GM06990 (cell line): Measurements from ENCODE around the gene CALU.

Experiments
- DNase-seq: peaks from one replicate; pipeline ENCODE4 v3.0.0-alpha.2; 2011; ENCODE audit not compliant: insufficient read length; ENCODE audit errors: extremely low read depth
- H3K27me3 ChIP-seq: replicated peaks from 2 replicates; pipeline ENCODE4 v1.6.0; 2011; ENCODE audit warnings: low read length; ENCODE audit not compliant: control insufficient read depth, insufficient read depth
- H3K36me3 ChIP-seq: 2 replicates; pipeline ENCODE4 v1.5.1; 2011; ENCODE audit warnings: low read length; ENCODE audit not compliant: control insufficient read depth, insufficient read depth
- H3K4me3 ChIP-seq: replicated peaks from 2 replicates; pipeline ENCODE4 v1.5.1; 2011; ENCODE audit warnings: low read depth, mild to moderate bottlenecking, control low read depth, low read length
- CTCF ChIP-seq: IDR thresholded peaks from 2 replicates; pipeline ENCODE4 v1.5.1; 2011; ENCODE audit warnings: low read length, control low read depth, mild to moderate bottlenecking, inconsistent platforms; ENCODE audit not compliant: insufficient read depth, poor library complexity, severe bottlenecking

Gene CALU

GRCh38 chr7:128767475-128768110, 28.4 kb downstream of the CALU start:
- no peak overlapping the region for H3K4me3 ChIP-seq
- DNase-seq: no peak
- H3K27me3 ChIP-seq: no peaks in the 10 kb centered on the region
- no peak for TF ChIP-seq CTCF
- H3K36me3 ChIP-seq: peaks cover 8% of the 10 kb centered on the region

GRCh38 chr7:128770233-128770632, 31.1 kb downstream of the CALU start:
- TF ChIP-seq CTCF: no peak
- peaks cover 14% of the 10 kb centered on the region for H3K36me3 ChIP-seq

GRCh38 chr7:128773604-128774003, 34.4 kb downstream of the CALU start:
- peaks cover 10% of the 10 kb centered on the region for H3K36me3 ChIP-seq
- no peak for TF ChIP-seq CTCF
- no peak for DNase-seq
- H3K4me3 ChIP-seq: no peak overlapping the region
- no peaks in the 10 kb centered on the region for H3K27me3 ChIP-seq

More at GRCh38 chr7:128770233-128770632, 31.1 kb downstream of the CALU start:
- DNase-seq: no peak
- H3K27me3 ChIP-seq: no peaks in the 10 kb centered on the region
- H3K4me3 ChIP-seq: no peak overlapping the region

GRCh38 chr7:128774029-128774689, 35.0 kb downstream of the CALU start:
- no peak for DNase-seq
- no peaks in the 10 kb centered on the region for H3K27me3 ChIP-seq
- no peak for TF ChIP-seq CTCF
- no peak overlapping the region for H3K4me3 ChIP-seq
- H3K36me3 ChIP-seq: peaks cover 10% of the 10 kb centered on the region

GRCh38 chr7:128774921-128775320, 35.8 kb downstream of the CALU start:
- DNase-seq: no peak
- no peak for TF ChIP-seq CTCF
- Histone ChIP-seq H3K4me3 (no peak overlapping the region), H3K27me3 (no peaks in the 10 kb centered on the region), H3K36me3 (peaks cover 10% of the 10 kb centered on the region)
